H9 (cell line): ENCODE data around the gene ERF. TPM values are rescaled to one million over a fixed set of nuclear protein-coding genes. Genes with fewer than 3 reads are reported as not detected.

Source experiments
- DNase-seq: peaks from one replicate; pipeline ENCODE4 v3.0.0-alpha.2; 2017
- H2AFZ ChIP-seq: one replicate; pipeline ENCODE4 v1.6.1; 2013; ENCODE audit warnings: mild to moderate bottlenecking, low read length, control low read depth, moderate library complexity
- H2AK5ac ChIP-seq: 2 replicates; pipeline ENCODE4 v1.6.1; 2013; ENCODE audit warnings: low read length, control low read depth, mixed read lengths; ENCODE audit not compliant: insufficient read length
- H2BK120ac ChIP-seq: one replicate; pipeline ENCODE4 v1.6.1; 2013; ENCODE audit warnings: low read depth, mild to moderate bottlenecking, low read length, control low read depth, inconsistent platforms; ENCODE audit not compliant: poor library complexity, severe bottlenecking
- H2BK12ac ChIP-seq: 2 replicates; pipeline ENCODE4 v1.6.1; 2013; ENCODE audit warnings: low read length, control low read depth, mixed read lengths, low read depth; ENCODE audit not compliant: insufficient read length
- H2BK15ac ChIP-seq: 2 replicates; pipeline ENCODE4 v1.6.1; 2013; ENCODE audit warnings: low read depth, low read length, control low read depth
- H2BK20ac ChIP-seq: one replicate; pipeline ENCODE4 v1.6.1; 2013; ENCODE audit warnings: low read depth, mild to moderate bottlenecking, low read length, control low read depth, inconsistent platforms; ENCODE audit not compliant: poor library complexity, severe bottlenecking
- H2BK5ac ChIP-seq: 2 replicates; pipeline ENCODE4 v1.6.1; 2013; ENCODE audit warnings: low read length, control low read depth, mixed read lengths; ENCODE audit not compliant: insufficient read length
- H3K14ac ChIP-seq: 2 replicates; pipeline ENCODE4 v1.6.1; 2013; ENCODE audit warnings: low read length, control low read depth; ENCODE audit not compliant: insufficient read depth
- H3K18ac ChIP-seq: 2 replicates; pipeline ENCODE4 v1.6.1; 2013; ENCODE audit warnings: low read depth, mild to moderate bottlenecking, mixed read lengths, low read length, control low read depth; ENCODE audit not compliant: insufficient read length
- H3K23ac ChIP-seq: 2 replicates; pipeline ENCODE4 v1.6.1; 2013; ENCODE audit warnings: low read length, control low read depth, mixed read lengths, low read depth; ENCODE audit not compliant: insufficient read length
- H3K23me2 ChIP-seq: 2 replicates; pipeline ENCODE4 v1.6.1; 2013; ENCODE audit warnings: low read depth, mild to moderate bottlenecking, mixed read lengths, low read length, control low read depth; ENCODE audit not compliant: insufficient read length, poor library complexity, severe bottlenecking
- H3K27ac ChIP-seq: 2 replicates; pipeline ENCODE4 v1.5.1; 2013; ENCODE audit warnings: low read length, control low read depth, mixed read lengths, low read depth; ENCODE audit not compliant: insufficient read length
- H3K27me3 ChIP-seq: 2 replicates; pipeline ENCODE4 v1.6.1; 2013; ENCODE audit warnings: low read length, control low read depth, inconsistent platforms; ENCODE audit not compliant: insufficient read depth
- H3K4ac ChIP-seq: 2 replicates; pipeline ENCODE4 v1.6.1; 2013; ENCODE audit warnings: low read depth, mild to moderate bottlenecking, control low read depth, inconsistent platforms, low read length, moderate library complexity
- H3K4me1 ChIP-seq: 2 replicates; pipeline ENCODE4 v1.6.1; 2013; ENCODE audit warnings: low read length, control low read depth, inconsistent platforms; ENCODE audit not compliant: insufficient read depth
- H3K4me2 ChIP-seq: 2 replicates; pipeline ENCODE4 v1.6.1; 2013; ENCODE audit warnings: low read length, control low read depth, mixed read lengths; ENCODE audit not compliant: insufficient read length, insufficient read depth
- H3K56ac ChIP-seq: 2 replicates; pipeline ENCODE4 v1.6.1; 2013; ENCODE audit warnings: low read depth, mild to moderate bottlenecking, mixed read lengths, low read length, control low read depth; ENCODE audit not compliant: insufficient read length
- H3K79me1 ChIP-seq: 2 replicates; pipeline ENCODE4 v1.6.1; 2013; ENCODE audit warnings: low read depth, mild to moderate bottlenecking, moderate library complexity, low read length, control low read depth, inconsistent platforms; ENCODE audit not compliant: insufficient read depth, poor library complexity, severe bottlenecking
- H3K79me2 ChIP-seq: 2 replicates; pipeline ENCODE4 v1.6.1; 2013; ENCODE audit warnings: low read length, control low read depth, inconsistent platforms; ENCODE audit not compliant: insufficient read depth
- H3K9ac ChIP-seq: 2 replicates; pipeline ENCODE4 v1.6.1; 2013; ENCODE audit warnings: low read length, control low read depth, mixed read lengths; ENCODE audit not compliant: insufficient read length; ENCODE audit errors: extremely low read depth
- H3K9me3 ChIP-seq: one replicate; pipeline ENCODE4 v1.6.1; 2013; ENCODE audit warnings: low read depth, low read length, inconsistent platforms; ENCODE audit not compliant: control insufficient read depth
- H3T11ph ChIP-seq: one replicate; pipeline ENCODE4 v1.6.1; 2013; ENCODE audit warnings: mild to moderate bottlenecking, low read length, control low read depth, inconsistent platforms
- H4K20me1 ChIP-seq: one replicate; pipeline ENCODE4 v1.6.1; 2013; ENCODE audit not compliant: control insufficient read depth, insufficient read length, insufficient read depth
- H4K5ac ChIP-seq: 2 replicates; pipeline ENCODE4 v1.6.1; 2013; ENCODE audit warnings: low read depth, mild to moderate bottlenecking, mixed read lengths, low read length, control low read depth; ENCODE audit not compliant: insufficient read length
- H4K8ac ChIP-seq: replicated peaks from 2 replicates; pipeline ENCODE4 v1.6.1; 2013; ENCODE audit warnings: low read length, control low read depth, mixed read lengths, low read depth; ENCODE audit not compliant: insufficient read length
- H4K91ac ChIP-seq: 2 replicates; pipeline ENCODE4 v1.6.1; 2013; ENCODE audit warnings: low read depth, mild to moderate bottlenecking, moderate library complexity, mixed read lengths, low read length, control low read depth; ENCODE audit not compliant: insufficient read length
- H3K27ac Mint-ChIP-seq, 3 experiments: 2 replicates in 2 of 3; 3 replicates in 1 of 3; pipeline ENCODE4 v1.8.0; 2020 to 2021; ENCODE audit warnings: mixed read lengths in 3 of 3, mild to moderate bottlenecking in 1 of 3, moderate library complexity in 1 of 3
- H3K27me3 Mint-ChIP-seq: 2 replicates; pipeline ENCODE4 v1.8.0; 2021; ENCODE audit warnings: low read depth, mild to moderate bottlenecking, moderate library complexity, mixed read lengths
- H3K36me3 Mint-ChIP-seq, 3 experiments: 2 replicates in 2 of 3; 3 replicates in 1 of 3; pipeline ENCODE4 v1.8.0; 2020 to 2021; ENCODE audit warnings: low read depth in 3 of 3, mixed read lengths in 3 of 3; ENCODE audit not compliant: insufficient read depth in 1 of 3
- H3K4me1 Mint-ChIP-seq, 2 experiments: 2 replicates each; pipeline ENCODE4 v1.8.0; 2020; ENCODE audit warnings: mixed read lengths in 2 of 2
- H3K4me3 Mint-ChIP-seq, 2 experiments: 2 replicates in 1 of 2; 3 replicates in 1 of 2; pipeline ENCODE4 v1.8.0; 2020 to 2021; ENCODE audit warnings: mild to moderate bottlenecking in 2 of 2, mixed read lengths in 2 of 2, moderate library complexity in 1 of 2
- H3K9me3 Mint-ChIP-seq, 2 experiments: 2 replicates in 1 of 2; 3 replicates in 1 of 2; pipeline ENCODE4 v1.8.0; 2020; ENCODE audit warnings: mild to moderate bottlenecking in 2 of 2, mixed read lengths in 2 of 2, moderate library complexity in 1 of 2
- WGBS: extraction: QIAGEN DNeasy Blood & Tissue Kit; methylation state at CpG from one replicate; pipeline ENCODE4 v1.1.7; 2013; ENCODE audit warnings: missing lambda C conversion rate, low lambda C conversion rate, mixed read lengths; ENCODE audit not compliant: insufficient read length; ENCODE audit errors: extremely low coverage; 5-methylcytosine and 5-hydroxymethylcytosine counted together
- total RNA-seq: library from RNA; stranded (reverse); gene quantifications from 2 replicates; pipeline ENCODE4 v1.2.1, GENCODE V29; 2021
- TF ChIP-seq, protein P1 (sequence below): fragments of 200-600 bp; sonication (generic); conservative IDR thresholded peaks from 3 replicates; pipeline ENCODE4 v1.8.0; 2021; ENCODE audit warnings: antibody characterized with exemption, mild to moderate bottlenecking

ERF gene
- total RNA-seq, 1 experiment from 2014 or later: 126 TPM

- Histone ChIP-seq H3K14ac (peak overlapping the region; percentile 74), H4K20me1 (no peaks in the 10 kb centered on the region), H3K9me3 (no peaks in the 10 kb centered on the region), H3K56ac (no peak overlapping the region), H2BK120ac (no peak overlapping the region), H3T11ph (no peak overlapping the region), H3K27ac (no peak overlapping the region), H2AFZ (no peak overlapping the region), H3K23ac (no peak overlapping the region), H4K91ac (no peak overlapping the region), H2BK12ac (no peak overlapping the region), H3K4ac (no peak overlapping the region), H4K8ac (no peak overlapping the region), H3K23me2 (peaks cover 4% of the 10 kb centered on the region), H3K9ac (no peak overlapping the region), H3K18ac (peak overlapping the region; percentile 39), H2BK15ac (no peak overlapping the region), H3K4me1 (peaks cover 11% of the 10 kb centered on the region; the same call in 1 of the 2 replicates), H3K4me2 (peak overlapping the region; percentile 52), H3K79me1 (peaks cover 3% of the 10 kb centered on the region), H3K79me2 (no peaks in the 10 kb centered on the region; the same call in 1 of the 2 replicates), H2BK5ac (no peak overlapping the region), H3K27me3 (no peaks in the 10 kb centered on the region), H4K5ac (no peak overlapping the region), H2AK5ac (no peak overlapping the region), H2BK20ac (peak overlapping the region; percentile 50)
- H3K4me1 Mint-ChIP-seq: peaks cover 22 to 24% of the 10 kb centered on the region in 2 experiments
- peaks cover 5 to 13% (median 8%) of the 10 kb centered on the region in 3 experiments; a peak in 6 of 7 replicates for H3K36me3 Mint-ChIP-seq
- peaks cover 15% of the 10 kb centered on the region for H3K27me3 Mint-ChIP-seq
- DNase-seq: no peak
- no peaks in the 10 kb centered on the region for H3K9me3 Mint-ChIP-seq
- TF ChIP-seq, protein P1, sequence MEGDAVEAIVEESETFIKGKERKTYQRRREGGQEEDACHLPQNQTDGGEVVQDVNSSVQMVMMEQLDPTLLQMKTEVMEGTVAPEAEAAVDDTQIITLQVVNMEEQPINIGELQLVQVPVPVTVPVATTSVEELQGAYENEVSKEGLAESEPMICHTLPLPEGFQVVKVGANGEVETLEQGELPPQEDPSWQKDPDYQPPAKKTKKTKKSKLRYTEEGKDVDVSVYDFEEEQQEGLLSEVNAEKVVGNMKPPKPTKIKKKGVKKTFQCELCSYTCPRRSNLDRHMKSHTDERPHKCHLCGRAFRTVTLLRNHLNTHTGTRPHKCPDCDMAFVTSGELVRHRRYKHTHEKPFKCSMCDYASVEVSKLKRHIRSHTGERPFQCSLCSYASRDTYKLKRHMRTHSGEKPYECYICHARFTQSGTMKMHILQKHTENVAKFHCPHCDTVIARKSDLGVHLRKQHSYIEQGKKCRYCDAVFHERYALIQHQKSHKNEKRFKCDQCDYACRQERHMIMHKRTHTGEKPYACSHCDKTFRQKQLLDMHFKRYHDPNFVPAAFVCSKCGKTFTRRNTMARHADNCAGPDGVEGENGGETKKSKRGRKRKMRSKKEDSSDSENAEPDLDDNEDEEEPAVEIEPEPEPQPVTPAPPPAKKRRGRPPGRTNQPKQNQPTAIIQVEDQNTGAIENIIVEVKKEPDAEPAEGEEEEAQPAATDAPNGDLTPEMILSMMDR: no peak
- H3K27ac Mint-ChIP-seq: peak overlapping the region; percentile 81 to 87 (median 85); a peak in 3 of 7 replicates
- no CpG with 5 or more reads among the region's 11 CpGs for WGBS
- H3K4me3 Mint-ChIP-seq: peak overlapping the region; percentile 87 to 93
Measured at GRCh38 chr19:42303101-42303464, 48.2 kb upstream of the ERF start.
